PC-3 (cell line): ENCODE measurements around the gene TOMM7. TPM values are rescaled to one million over a fixed set of nuclear protein-coding genes. Genes with fewer than 3 reads are reported as not detected.
A peak's percentile ranks its signal among the peaks of the same experiment; 100 is the strongest.

Experiments
- ATAC-seq: fragments of 200-7000 bp; cut with Tn5 transposase; 2 replicates; pipeline ENCODE4 v1.9.1; 2020; ENCODE audit warnings: mild to moderate bottlenecking, moderate library complexity
- BruUV-seq: library from RNA; stranded (reverse); fragments of 400-500 nt; replicated peaks from 2 replicates; lab custom pipeline; 2021; lab: Mats Ljungman, UMichigan
- CTCF ChIA-PET: fragments of 300-600 bp; sonication (Branson Sonifier 250); formaldehyde crosslinking; loops from one replicate; lab custom pipeline; 2022; ENCODE audit warnings: antibody characterized with exemption; lab: Charles Lee
- POLR2A ChIA-PET: fragments of 300-600 bp; sonication (Branson Sonifier 250); formaldehyde crosslinking; loops from one replicate; lab custom pipeline; 2022; ENCODE audit warnings: antibody characterized with exemption; ENCODE audit not compliant: unreplicated experiment; lab: Charles Lee
- DNase-seq: peaks from one replicate; pipeline ENCODE4 v3.0.0-alpha.2; 2015
- H2AFZ ChIP-seq: fragments of 300-600 bp; sonication (generic); 2 replicates; pipeline ENCODE4 v1.6.0; 2016; ENCODE audit warnings: antibody characterized with exemption, low read length
- H3F3A ChIP-seq: fragments of 300-600 bp; sonication (generic); one replicate; pipeline ENCODE4 v1.6.0; 2017; ENCODE audit warnings: antibody characterized with exemption, low read length, control low read depth, mild to moderate bottlenecking; ENCODE audit not compliant: unreplicated experiment
- H3K27ac ChIP-seq: fragments of 300-600 bp; sonication (generic); 2 replicates; pipeline ENCODE4 v1.5.1; 2016; ENCODE audit warnings: mild to moderate bottlenecking, low read length
- H3K27me3 ChIP-seq: fragments of 300-600 bp; sonication (generic); 2 replicates; pipeline ENCODE4 v1.6.1; 2016; ENCODE audit warnings: low read length, mixed read lengths
- H3K36me3 ChIP-seq: fragments of 300-600 bp; sonication (generic); 2 replicates; pipeline ENCODE4 v1.6.1; 2016; ENCODE audit warnings: low read depth, mixed run types, low read length, mixed read lengths
- H3K4me1 ChIP-seq: fragments of 300-600 bp; sonication (generic); 2 replicates; pipeline ENCODE4 v1.5.1; 2016; ENCODE audit warnings: low read length; ENCODE audit not compliant: insufficient read depth
- H3K4me2 ChIP-seq: fragments of 300-600 bp; sonication (generic); 2 replicates; pipeline ENCODE4 v1.6.0; 2016; ENCODE audit warnings: low read length
- H3K4me3 ChIP-seq: fragments of 300-600 bp; sonication (generic); 2 replicates; pipeline ENCODE4 v1.5.1; 2016; ENCODE audit warnings: mild to moderate bottlenecking, low read length, mixed read lengths
- H3K79me2 ChIP-seq: fragments of 300-600 bp; sonication (generic); 2 replicates; pipeline ENCODE4 v1.6.1; 2017; ENCODE audit warnings: low read length, mixed read lengths
- H3K9ac ChIP-seq: fragments of 300-600 bp; sonication (generic); 2 replicates; pipeline ENCODE4 v1.6.0; 2016; ENCODE audit warnings: mild to moderate bottlenecking, low read length
- H3K9me2 ChIP-seq: fragments of 300-600 bp; sonication (generic); replicated peaks from 2 replicates; pipeline ENCODE4 v1.6.1; 2016; ENCODE audit warnings: mixed run types, low read length, mixed read lengths
- H3K9me3 ChIP-seq: fragments of 300-600 bp; sonication (generic); 2 replicates; pipeline ENCODE4 v1.6.1; 2016; ENCODE audit warnings: low read length, mixed read lengths
- H4K20me1 ChIP-seq: fragments of 300-600 bp; sonication (generic); 2 replicates; pipeline ENCODE4 v1.6.1; 2016; ENCODE audit warnings: low read length, mixed read lengths
- CTCF ChIP-seq: fragments of 300-600 bp; sonication (generic); conservative IDR thresholded peaks from 2 replicates; pipeline ENCODE4 v1.5.1; 2017; ENCODE audit warnings: antibody characterized with exemption, low read depth, mild to moderate bottlenecking, low read length
- EZH2 ChIP-seq: fragments of 300-600 bp; sonication (generic); IDR thresholded peaks from one replicate; pipeline ENCODE4 v1.6.1; 2017; ENCODE audit warnings: antibody characterized with exemption, mild to moderate bottlenecking, low read length; ENCODE audit not compliant: unreplicated experiment
- EZH2phosphoT487 ChIP-seq: fragments of 300-600 bp; sonication (generic); IDR thresholded peaks from 2 replicates; pipeline ENCODE4 v1.6.1; 2018; ENCODE audit warnings: mild to moderate bottlenecking, antibody characterized with exemption, low read length, borderline replicate concordance
- intact Hi-C: fragments of 100-400 bp; cut with micrococcal nuclease; formaldehyde crosslinking; loops from 2 replicates; pipeline ENCODE4 v1.9.0; 2023
- total RNA-seq: library from RNA; depleted of rRNA; stranded (reverse); fragments of >200 nt; gene quantifications from 2 replicates; pipeline ENCODE4 v1.2.3, GENCODE V29; 2014

The TOMM7 gene
- total RNA-seq, 1 experiment from 2014 or later: 151 TPM

GRCh38 chr7:22867003-22867402, 44.4 kb upstream of the TOMM7 start:
- no peak overlapping the region for H3K4me2 ChIP-seq
- POLR2A ChIA-PET: no interaction called here
- no peak for DNase-seq

GRCh38 chr7:22865602-22865960, 42.9 kb upstream of the TOMM7 start:
- H3K4me1 ChIP-seq: no peaks in the 10 kb centered on the region
- peaks cover 10% of the 10 kb centered on the region for H3K36me3 ChIP-seq
- H3K9me3 ChIP-seq: no peaks in the 10 kb centered on the region
- H3K27ac ChIP-seq: no peak overlapping the region
- H3K27me3 ChIP-seq: no peaks in the 10 kb centered on the region
- TF ChIP-seq EZH2phosphoT487 (no peak), EZH2 (no peak), CTCF (no peak)
- 0 out of 2 replicates have a peak, but pooled peaks have one; percentile 18 for ATAC-seq
- H3K79me2 ChIP-seq: no peaks in the 10 kb centered on the region
- no peak overlapping the region for H3K9ac ChIP-seq
- BruUV-seq: no TSS peak
- H3K4me3 ChIP-seq: no peak overlapping the region
- no peak overlapping the region for H2AFZ ChIP-seq
- ChIA-PET POLR2A (interaction anchor here (0.6 kb wide), 2 partner anchors 8 to 148 kb away, joined by 4 to 7 read pairs; partner anchors contain the start of gene HYCC1), CTCF (no interaction called here)
- no peak overlapping the region for H3K4me2 ChIP-seq
- no peak for DNase-seq
- intact Hi-C loops: no loop called here
- no peaks in the 10 kb centered on the region for H3K9me2 ChIP-seq
- no peaks in the 10 kb centered on the region for H4K20me1 ChIP-seq
- no peaks in the 10 kb centered on the region for H3F3A ChIP-seq

More at GRCh38 chr7:22867003-22867402, 44.4 kb upstream of the TOMM7 start:
- no peaks in the 10 kb centered on the region for H3F3A ChIP-seq
- no peaks in the 10 kb centered on the region for H3K4me1 ChIP-seq
- TF ChIP-seq EZH2: no peak
- no peak for TF ChIP-seq CTCF
- no peak for TF ChIP-seq EZH2phosphoT487
- H4K20me1 ChIP-seq: no peaks in the 10 kb centered on the region
- H3K9me3 ChIP-seq: no peaks in the 10 kb centered on the region
- CTCF ChIA-PET: no interaction called here
- intact Hi-C loops: no loop called here
- H3K9me2 ChIP-seq: no peaks in the 10 kb centered on the region
- no TSS peak for BruUV-seq
- no peak for ATAC-seq
- H3K79me2 ChIP-seq: no peaks in the 10 kb centered on the region
- H3K27me3 ChIP-seq: no peaks in the 10 kb centered on the region
- no peak overlapping the region for H3K4me3 ChIP-seq
- no peak overlapping the region for H3K27ac ChIP-seq
- H3K9ac ChIP-seq: no peak overlapping the region
- H2AFZ ChIP-seq: no peak overlapping the region
- H3K36me3 ChIP-seq: peaks cover 3% of the 10 kb centered on the region; the same call in 1 of the 2 replicates

GRCh38 chr7:22864855-22865601, 42.4 kb upstream of the TOMM7 start:
- Histone ChIP-seq H3K4me2 (no peak overlapping the region), H4K20me1 (no peaks in the 10 kb centered on the region), H3K27ac (no peak overlapping the region), H2AFZ (no peak overlapping the region), H3K36me3 (peaks cover 15% of the 10 kb centered on the region), H3K9ac (no peak overlapping the region), H3K27me3 (no peaks in the 10 kb centered on the region), H3F3A (no peaks in the 10 kb centered on the region), H3K9me3 (no peaks in the 10 kb centered on the region), H3K9me2 (no peaks in the 10 kb centered on the region), H3K4me3 (no peak overlapping the region), H3K4me1 (peaks cover 3% of the 10 kb centered on the region), H3K79me2 (no peaks in the 10 kb centered on the region)
- intact Hi-C loops: no loop called here
- 0 out of 2 replicates have a peak, but pooled peaks have one; percentile 14 for ATAC-seq
- DNase-seq: no peak
- ChIA-PET CTCF (no interaction called here), POLR2A (interaction anchor here (0.6 to 0.7 kb wide), 3 partner anchors 8 to 149 kb away, joined by 3 to 7 read pairs (median 4); partner anchors contain the start of gene HYCC1)
- BruUV-seq: no TSS peak
- TF ChIP-seq EZH2phosphoT487 (no peak), EZH2 (no peak)
